BLaER1 (cell line): Measurements from ENCODE around the gene NHERF1.

Source experiments
- H3K27ac ChIP-seq: shearing (Covaris generic); formaldehyde crosslinking; 2 replicates; pipeline ENCODE4 v1.8.1; 2022
- H3K27me3 ChIP-seq: shearing (Covaris generic); formaldehyde crosslinking; 2 replicates; pipeline ENCODE4 v1.8.1; 2022
- H3K36me3 ChIP-seq: shearing (Covaris generic); formaldehyde crosslinking; 2 replicates; pipeline ENCODE4 v1.8.1; 2022
- H3K4me1 ChIP-seq: shearing (Covaris generic); formaldehyde crosslinking; 2 replicates; pipeline ENCODE4 v1.8.1; 2022
- H3K4me2 ChIP-seq: shearing (Covaris generic); formaldehyde crosslinking; 2 replicates; pipeline ENCODE4 v1.8.1; 2022
- H3K4me3 ChIP-seq: shearing (Covaris generic); formaldehyde crosslinking; 2 replicates; pipeline ENCODE4 v1.8.1; 2022
- H3K9ac ChIP-seq: shearing (Covaris generic); formaldehyde crosslinking; 2 replicates; pipeline ENCODE4 v1.8.1; 2022
- H3K9me3 ChIP-seq: shearing (Covaris generic); formaldehyde crosslinking; 2 replicates; pipeline ENCODE4 v1.8.1; 2022
- H4K20me1 ChIP-seq: shearing (Covaris generic); formaldehyde crosslinking; 2 replicates; pipeline ENCODE4 v1.8.1; 2022
- Cebpa-rat ChIP-seq: shearing (Covaris generic); IDR thresholded peaks from 2 replicates; pipeline ENCODE4 v1.8.1; 2022

Gene NHERF1

GRCh38 chr17:74756891-74757290 is 8.5 kb downstream of the NHERF1 start:
- Histone ChIP-seq H3K4me2 (peak overlapping the region; percentile 87), H3K9ac (no peak overlapping the region), H3K36me3 (peaks cover 7% of the 10 kb centered on the region), H3K4me3 (no peak overlapping the region), H3K27me3 (no peaks in the 10 kb centered on the region), H3K9me3 (no peaks in the 10 kb centered on the region), H3K27ac (no peak overlapping the region), H4K20me1 (peaks cover 100% of the 10 kb centered on the region), H3K4me1 (peaks cover 89% of the 10 kb centered on the region)
- no peak for TF ChIP-seq Cebpa-rat

- H3K27ac ChIP-seq: no peak overlapping the region; the same call in 1 of the 2 replicates
- peaks cover 96% of the 10 kb centered on the region for H4K20me1 ChIP-seq
- peak overlapping the region; percentile 87 for H3K4me2 ChIP-seq
Measured at GRCh38 chr17:74757502-74757901, 9.1 kb downstream of the NHERF1 start.

GRCh38 chr17:74757931-74758847 is 9.8 kb downstream of the NHERF1 start:
- peaks cover 88% of the 10 kb centered on the region for H3K4me1 ChIP-seq
- H3K9ac ChIP-seq: peak overlapping the region; percentile 16; the same call in 1 of the 2 replicates
- no peaks in the 10 kb centered on the region for H3K27me3 ChIP-seq
- peak overlapping the region; percentile 47 for H3K4me3 ChIP-seq
- no peak for TF ChIP-seq Cebpa-rat
- H3K27ac ChIP-seq: peak overlapping the region; percentile 86
- H3K4me2 ChIP-seq: peak overlapping the region; percentile 87
- H4K20me1 ChIP-seq: peaks cover 95% of the 10 kb centered on the region
- no peaks in the 10 kb centered on the region; the same call in 1 of the 2 replicates for H3K36me3 ChIP-seq
- H3K9me3 ChIP-seq: no peaks in the 10 kb centered on the region

More at GRCh38 chr17:74757502-74757901, 9.1 kb downstream of the NHERF1 start:
- no peak for TF ChIP-seq Cebpa-rat
- no peaks in the 10 kb centered on the region for H3K27me3 ChIP-seq
- peaks cover 6% of the 10 kb centered on the region for H3K36me3 ChIP-seq
- H3K4me1 ChIP-seq: peaks cover 86% of the 10 kb centered on the region
- H3K9me3 ChIP-seq: no peaks in the 10 kb centered on the region
- no peak overlapping the region for H3K9ac ChIP-seq
- peak overlapping the region; percentile 47; the same call in 1 of the 2 replicates for H3K4me3 ChIP-seq

- no peaks in the 10 kb centered on the region for H3K27me3 ChIP-seq
- TF ChIP-seq Cebpa-rat: no peak
- peaks cover 90% of the 10 kb centered on the region for H3K4me1 ChIP-seq
- peak overlapping the region; percentile 87 for H3K4me2 ChIP-seq
- no peaks in the 10 kb centered on the region for H3K9me3 ChIP-seq
- peak overlapping the region; percentile 86 for H3K27ac ChIP-seq
- no peaks in the 10 kb centered on the region; the same call in 1 of the 2 replicates for H3K36me3 ChIP-seq
- peak overlapping the region; percentile 47 for H3K4me3 ChIP-seq
- peak overlapping the region; percentile 56; the same call in 1 of the 2 replicates for H3K9ac ChIP-seq
- H4K20me1 ChIP-seq: peaks cover 93% of the 10 kb centered on the region
Measured at GRCh38 chr17:74758848-74759168, 10.4 kb downstream of the NHERF1 start.

- H3K27ac ChIP-seq: peak overlapping the region; percentile 86
- no peak for TF ChIP-seq Cebpa-rat
- H4K20me1 ChIP-seq: peaks cover 92% of the 10 kb centered on the region
- no peaks in the 10 kb centered on the region for H3K9me3 ChIP-seq
- no peaks in the 10 kb centered on the region; the same call in 1 of the 2 replicates for H3K36me3 ChIP-seq
- H3K4me2 ChIP-seq: peak overlapping the region; percentile 87
- H3K4me1 ChIP-seq: peaks cover 90% of the 10 kb centered on the region
- peak overlapping the region; percentile 48 for H3K4me3 ChIP-seq
- peak overlapping the region; percentile 73 for H3K9ac ChIP-seq
- no peaks in the 10 kb centered on the region for H3K27me3 ChIP-seq
Measured at GRCh38 chr17:74759243-74759801, 10.9 kb downstream of the NHERF1 start.

GRCh38 chr17:74759941-74760340 is 11.5 kb downstream of the NHERF1 start:
- Histone ChIP-seq H3K36me3 (no peaks in the 10 kb centered on the region; the same call in 1 of the 2 replicates), H4K20me1 (peaks cover 92% of the 10 kb centered on the region), H3K4me2 (peak overlapping the region; percentile 87), H3K9me3 (no peaks in the 10 kb centered on the region), H3K9ac (peak overlapping the region; percentile 73), H3K27ac (peak overlapping the region; percentile 86), H3K27me3 (no peaks in the 10 kb centered on the region), H3K4me3 (peak overlapping the region; percentile 48), H3K4me1 (peaks cover 87% of the 10 kb centered on the region)
- no peak for TF ChIP-seq Cebpa-rat

- H3K4me3 ChIP-seq: peak overlapping the region; percentile 48
Measured at GRCh38 chr17:74760404-74761105, 12.1 kb downstream of the NHERF1 start.

GRCh38 chr17:74761419-74761818 is 13.0 kb downstream of the NHERF1 start:
- peaks cover 73% of the 10 kb centered on the region for H3K4me1 ChIP-seq

More at GRCh38 chr17:74760404-74761105, 12.1 kb downstream of the NHERF1 start:
- H3K9me3 ChIP-seq: no peaks in the 10 kb centered on the region
- peak overlapping the region; percentile 87 for H3K4me2 ChIP-seq
- H3K36me3 ChIP-seq: no peaks in the 10 kb centered on the region; the same call in 1 of the 2 replicates
- peak overlapping the region; percentile 86 for H3K27ac ChIP-seq
- TF ChIP-seq Cebpa-rat: no peak
- peaks cover 87% of the 10 kb centered on the region for H4K20me1 ChIP-seq
- H3K4me1 ChIP-seq: peaks cover 81% of the 10 kb centered on the region
- H3K9ac ChIP-seq: peak overlapping the region; percentile 73
- no peaks in the 10 kb centered on the region for H3K27me3 ChIP-seq

GRCh38 chr17:74761931-74762330 is 13.5 kb downstream of the NHERF1 start:
- H3K9ac ChIP-seq: no peak overlapping the region
- peaks cover 68% of the 10 kb centered on the region for H3K4me1 ChIP-seq
- H3K36me3 ChIP-seq: peaks cover 7% of the 10 kb centered on the region; the same call in 1 of the 2 replicates
- peaks cover 76% of the 10 kb centered on the region for H4K20me1 ChIP-seq
- H3K27ac ChIP-seq: no peak overlapping the region
- no peaks in the 10 kb centered on the region for H3K9me3 ChIP-seq
- H3K4me3 ChIP-seq: no peak overlapping the region
- H3K27me3 ChIP-seq: no peaks in the 10 kb centered on the region
- no peak overlapping the region for H3K4me2 ChIP-seq
- no peak for TF ChIP-seq Cebpa-rat

More at GRCh38 chr17:74761419-74761818, 13.0 kb downstream of the NHERF1 start:
- Histone ChIP-seq H3K27me3 (no peaks in the 10 kb centered on the region), H3K4me2 (peak overlapping the region; percentile 87), H3K9me3 (no peaks in the 10 kb centered on the region), H3K4me3 (no peak overlapping the region), H3K36me3 (peaks cover 5% of the 10 kb centered on the region; the same call in 1 of the 2 replicates), H3K27ac (0 out of 2 replicates have a peak overlapping the region, but pooled peaks have one; percentile 86), H3K9ac (no peak overlapping the region), H4K20me1 (peaks cover 78% of the 10 kb centered on the region)
- TF ChIP-seq Cebpa-rat: no peak
